HuH-7 (cell line): ENCODE measurements around the gene RAB21.
A peak's percentile ranks its signal among the peaks of the same experiment; 100 is the strongest.
"Not testable (repeated sequence)": the region's sequence is repeated elsewhere in the genome, so short reads cannot be mapped to it uniquely, and the experiment has no call there.

Experiments used
- DNase-seq: peaks from one replicate; pipeline ENCODE4 v3.0.0; 2011; ENCODE audit warnings: low spot score

Gene RAB21

GRCh38 chr12:71752891-71753290, 1.8 kb upstream of the RAB21 start:
- DNase-seq: no peak

GRCh38 chr12:71755146-71755892, 656 bp downstream of the RAB21 start:
- peak; percentile 32 for DNase-seq

GRCh38 chr12:71756054-71756690, 1.5 kb downstream of the RAB21 start:
- no peak for DNase-seq

GRCh38 chr12:71759941-71760340, 5.3 kb downstream of the RAB21 start:
- DNase-seq: no peak

GRCh38 chr12:71760471-71760870, 5.8 kb downstream of the RAB21 start:
- DNase-seq: no peak

- not testable (repeated sequence) for DNase-seq
These were observed 6.7 kb downstream of the RAB21 start for GRCh38 chr12:71761354-71761753.

- no peak for DNase-seq
These were observed 9.2 kb downstream of the RAB21 start for GRCh38 chr12:71763677-71764379.

GRCh38 chr12:71764587-71765321, 10.1 kb downstream of the RAB21 start:
- no peak for DNase-seq

- no peak for DNase-seq
These were observed 11.5 kb downstream of the RAB21 start for GRCh38 chr12:71766202-71766601.

- DNase-seq: no peak
These were observed 12.5 kb downstream of the RAB21 start for GRCh38 chr12:71767183-71767582.

GRCh38 chr12:71768900-71769299, 14.2 kb downstream of the RAB21 start:
- no peak for DNase-seq

GRCh38 chr12:71771069-71771468, 16.4 kb downstream of the RAB21 start:
- DNase-seq: no peak

- no peak for DNase-seq
These were observed 18.1 kb downstream of the RAB21 start for GRCh38 chr12:71772735-71773134.

- no peak for DNase-seq
These were observed 25.7 kb downstream of the RAB21 start for GRCh38 chr12:71780237-71780822.

GRCh38 chr12:71782017-71782416, 27.4 kb downstream of the RAB21 start:
- no peak for DNase-seq

- DNase-seq: no peak
These were observed 32.2 kb downstream of the RAB21 start for GRCh38 chr12:71786829-71787228.

- no peak for DNase-seq
These were observed 32.9 kb downstream of the RAB21 start for GRCh38 chr12:71787580-71787979.

GRCh38 chr12:71790331-71790730, 35.7 kb downstream of the RAB21 start:
- DNase-seq: no peak

- DNase-seq: no peak
These were observed 36.9 kb downstream of the RAB21 start for GRCh38 chr12:71791473-71792150.

- no peak for DNase-seq
These were observed 37.9 kb downstream of the RAB21 start for GRCh38 chr12:71792599-71792998.

GRCh38 chr12:71795901-71796300, 41.2 kb downstream of the RAB21 start:
- no peak for DNase-seq
